ENCODE measurements around the gene ABAT. TPM values are rescaled to one million over a fixed set of nuclear protein-coding genes. Genes with fewer than 3 reads are reported as not detected.

ABAT gene
- total and polyA plus RNA-seq, 2 of the 8 experiments (the other 6 are each of a cell fraction or from before 2014, with no cell fraction given): 6.4 to 8.4 TPM

DNA sequence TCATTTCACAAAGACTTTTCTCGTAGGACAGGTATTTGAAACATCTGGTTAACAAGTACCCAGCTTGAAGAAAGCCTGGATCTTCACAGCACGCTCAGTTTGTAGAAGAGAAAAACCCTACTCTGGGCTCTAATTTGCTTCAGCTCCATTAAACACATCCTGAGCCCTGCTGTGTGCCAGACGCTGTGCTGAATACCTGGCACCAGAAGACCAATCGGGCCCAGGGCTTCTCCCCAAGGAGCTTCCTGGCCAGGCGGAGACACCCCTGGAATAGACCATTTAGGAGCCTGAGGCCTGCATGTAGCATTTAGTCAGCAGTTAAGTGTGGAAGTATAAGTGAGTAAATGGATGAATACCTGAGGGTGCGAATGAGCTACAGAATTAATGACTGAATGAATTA, 8.9 kb upstream of the ABAT start (continued):
- TF ChIP-seq, protein P1, sequence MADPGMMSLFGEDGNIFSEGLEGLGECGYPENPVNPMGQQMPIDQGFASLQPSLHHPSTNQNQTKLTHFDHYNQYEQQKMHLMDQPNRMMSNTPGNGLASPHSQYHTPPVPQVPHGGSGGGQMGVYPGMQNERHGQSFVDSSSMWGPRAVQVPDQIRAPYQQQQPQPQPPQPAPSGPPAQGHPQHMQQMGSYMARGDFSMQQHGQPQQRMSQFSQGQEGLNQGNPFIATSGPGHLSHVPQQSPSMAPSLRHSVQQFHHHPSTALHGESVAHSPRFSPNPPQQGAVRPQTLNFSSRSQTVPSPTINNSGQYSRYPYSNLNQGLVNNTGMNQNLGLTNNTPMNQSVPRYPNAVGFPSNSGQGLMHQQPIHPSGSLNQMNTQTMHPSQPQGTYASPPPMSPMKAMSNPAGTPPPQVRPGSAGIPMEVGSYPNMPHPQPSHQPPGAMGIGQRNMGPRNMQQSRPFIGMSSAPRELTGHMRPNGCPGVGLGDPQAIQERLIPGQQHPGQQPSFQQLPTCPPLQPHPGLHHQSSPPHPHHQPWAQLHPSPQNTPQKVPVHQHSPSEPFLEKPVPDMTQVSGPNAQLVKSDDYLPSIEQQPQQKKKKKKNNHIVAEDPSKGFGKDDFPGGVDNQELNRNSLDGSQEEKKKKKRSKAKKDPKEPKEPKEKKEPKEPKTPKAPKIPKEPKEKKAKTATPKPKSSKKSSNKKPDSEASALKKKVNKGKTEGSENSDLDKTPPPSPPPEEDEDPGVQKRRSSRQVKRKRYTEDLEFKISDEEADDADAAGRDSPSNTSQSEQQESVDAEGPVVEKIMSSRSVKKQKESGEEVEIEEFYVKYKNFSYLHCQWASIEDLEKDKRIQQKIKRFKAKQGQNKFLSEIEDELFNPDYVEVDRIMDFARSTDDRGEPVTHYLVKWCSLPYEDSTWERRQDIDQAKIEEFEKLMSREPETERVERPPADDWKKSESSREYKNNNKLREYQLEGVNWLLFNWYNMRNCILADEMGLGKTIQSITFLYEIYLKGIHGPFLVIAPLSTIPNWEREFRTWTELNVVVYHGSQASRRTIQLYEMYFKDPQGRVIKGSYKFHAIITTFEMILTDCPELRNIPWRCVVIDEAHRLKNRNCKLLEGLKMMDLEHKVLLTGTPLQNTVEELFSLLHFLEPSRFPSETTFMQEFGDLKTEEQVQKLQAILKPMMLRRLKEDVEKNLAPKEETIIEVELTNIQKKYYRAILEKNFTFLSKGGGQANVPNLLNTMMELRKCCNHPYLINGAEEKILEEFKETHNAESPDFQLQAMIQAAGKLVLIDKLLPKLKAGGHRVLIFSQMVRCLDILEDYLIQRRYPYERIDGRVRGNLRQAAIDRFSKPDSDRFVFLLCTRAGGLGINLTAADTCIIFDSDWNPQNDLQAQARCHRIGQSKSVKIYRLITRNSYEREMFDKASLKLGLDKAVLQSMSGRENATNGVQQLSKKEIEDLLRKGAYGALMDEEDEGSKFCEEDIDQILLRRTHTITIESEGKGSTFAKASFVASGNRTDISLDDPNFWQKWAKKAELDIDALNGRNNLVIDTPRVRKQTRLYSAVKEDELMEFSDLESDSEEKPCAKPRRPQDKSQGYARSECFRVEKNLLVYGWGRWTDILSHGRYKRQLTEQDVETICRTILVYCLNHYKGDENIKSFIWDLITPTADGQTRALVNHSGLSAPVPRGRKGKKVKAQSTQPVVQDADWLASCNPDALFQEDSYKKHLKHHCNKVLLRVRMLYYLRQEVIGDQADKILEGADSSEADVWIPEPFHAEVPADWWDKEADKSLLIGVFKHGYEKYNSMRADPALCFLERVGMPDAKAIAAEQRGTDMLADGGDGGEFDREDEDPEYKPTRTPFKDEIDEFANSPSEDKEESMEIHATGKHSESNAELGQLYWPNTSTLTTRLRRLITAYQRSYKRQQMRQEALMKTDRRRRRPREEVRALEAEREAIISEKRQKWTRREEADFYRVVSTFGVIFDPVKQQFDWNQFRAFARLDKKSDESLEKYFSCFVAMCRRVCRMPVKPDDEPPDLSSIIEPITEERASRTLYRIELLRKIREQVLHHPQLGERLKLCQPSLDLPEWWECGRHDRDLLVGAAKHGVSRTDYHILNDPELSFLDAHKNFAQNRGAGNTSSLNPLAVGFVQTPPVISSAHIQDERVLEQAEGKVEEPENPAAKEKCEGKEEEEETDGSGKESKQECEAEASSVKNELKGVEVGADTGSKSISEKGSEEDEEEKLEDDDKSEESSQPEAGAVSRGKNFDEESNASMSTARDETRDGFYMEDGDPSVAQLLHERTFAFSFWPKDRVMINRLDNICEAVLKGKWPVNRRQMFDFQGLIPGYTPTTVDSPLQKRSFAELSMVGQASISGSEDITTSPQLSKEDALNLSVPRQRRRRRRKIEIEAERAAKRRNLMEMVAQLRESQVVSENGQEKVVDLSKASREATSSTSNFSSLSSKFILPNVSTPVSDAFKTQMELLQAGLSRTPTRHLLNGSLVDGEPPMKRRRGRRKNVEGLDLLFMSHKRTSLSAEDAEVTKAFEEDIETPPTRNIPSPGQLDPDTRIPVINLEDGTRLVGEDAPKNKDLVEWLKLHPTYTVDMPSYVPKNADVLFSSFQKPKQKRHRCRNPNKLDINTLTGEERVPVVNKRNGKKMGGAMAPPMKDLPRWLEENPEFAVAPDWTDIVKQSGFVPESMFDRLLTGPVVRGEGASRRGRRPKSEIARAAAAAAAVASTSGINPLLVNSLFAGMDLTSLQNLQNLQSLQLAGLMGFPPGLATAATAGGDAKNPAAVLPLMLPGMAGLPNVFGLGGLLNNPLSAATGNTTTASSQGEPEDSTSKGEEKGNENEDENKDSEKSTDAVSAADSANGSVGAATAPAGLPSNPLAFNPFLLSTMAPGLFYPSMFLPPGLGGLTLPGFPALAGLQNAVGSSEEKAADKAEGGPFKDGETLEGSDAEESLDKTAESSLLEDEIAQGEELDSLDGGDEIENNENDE (IDR thresholded peaks at IDR 0.05; ENCODE audit: insufficient replicate concordance, low read length): no peak
- TF ChIP-seq ZNF274 (IDR thresholded peaks at IDR 0.05; ENCODE audit: borderline replicate concordance, extremely low read depth, low read length) (no peak), JUN (IDR thresholded peaks at IDR 0.05; ENCODE audit: low read depth, low read length) (no peak), EP300 (IDR thresholded peaks at IDR 0.05; ENCODE audit: borderline replicate concordance in 1 of 2, low read depth in 2 of 2, low read length in 2 of 2) (no peak), CEBPB (IDR thresholded peaks at IDR 0.05; ENCODE audit: low read depth, low read length) (no peak)
- TF ChIP-seq, protein P2, sequence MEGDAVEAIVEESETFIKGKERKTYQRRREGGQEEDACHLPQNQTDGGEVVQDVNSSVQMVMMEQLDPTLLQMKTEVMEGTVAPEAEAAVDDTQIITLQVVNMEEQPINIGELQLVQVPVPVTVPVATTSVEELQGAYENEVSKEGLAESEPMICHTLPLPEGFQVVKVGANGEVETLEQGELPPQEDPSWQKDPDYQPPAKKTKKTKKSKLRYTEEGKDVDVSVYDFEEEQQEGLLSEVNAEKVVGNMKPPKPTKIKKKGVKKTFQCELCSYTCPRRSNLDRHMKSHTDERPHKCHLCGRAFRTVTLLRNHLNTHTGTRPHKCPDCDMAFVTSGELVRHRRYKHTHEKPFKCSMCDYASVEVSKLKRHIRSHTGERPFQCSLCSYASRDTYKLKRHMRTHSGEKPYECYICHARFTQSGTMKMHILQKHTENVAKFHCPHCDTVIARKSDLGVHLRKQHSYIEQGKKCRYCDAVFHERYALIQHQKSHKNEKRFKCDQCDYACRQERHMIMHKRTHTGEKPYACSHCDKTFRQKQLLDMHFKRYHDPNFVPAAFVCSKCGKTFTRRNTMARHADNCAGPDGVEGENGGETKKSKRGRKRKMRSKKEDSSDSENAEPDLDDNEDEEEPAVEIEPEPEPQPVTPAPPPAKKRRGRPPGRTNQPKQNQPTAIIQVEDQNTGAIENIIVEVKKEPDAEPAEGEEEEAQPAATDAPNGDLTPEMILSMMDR (IDR thresholded peaks at IDR 0.05; ENCODE audit: control extremely low read depth in 1 of 3, insufficient read depth in 1 of 3, low read depth in 1 of 3, low read length in 3 of 3): no peak
